Activated CD8-positive, alpha-beta T cell treated with anti-CD3 and anti-CD28 coated beads, Interleukin-2, amount 10 ng/mL, durations not matched to agents 7 days and 5 days (primary cell): Measurements from ENCODE around the gene HEATR9. TPM values are rescaled to one million over a fixed set of nuclear protein-coding genes. Genes with fewer than 3 reads are reported as not detected.

Source experiments
- ATAC-seq: fragments of 150-1000 bp; cut with Tn5 transposase; one replicate; pipeline ENCODE4 v1.10.0; 2021; ENCODE audit warnings: moderate library complexity
- CTCF ChIA-PET: fragments of 350-600 bp; sonication (Branson Sonifier 250); formaldehyde crosslinking; loops from one replicate; lab custom pipeline; 2021; ENCODE audit warnings: antibody characterized with exemption; lab: Charles Lee
- POLR2A ChIA-PET: fragments of 350-600 bp; sonication (Branson Sonifier 250); formaldehyde crosslinking; loops from one replicate; lab custom pipeline; 2021; ENCODE audit warnings: antibody characterized with exemption; lab: Charles Lee
- DNase-seq: peaks from one replicate; pipeline ENCODE4 v3.0.0-alpha.2; 2020
- H3K27ac Mint-ChIP-seq: one replicate; pipeline ENCODE4 v1.8.0; 2021; ENCODE audit warnings: mild to moderate bottlenecking, mixed read lengths
- H3K27me3 Mint-ChIP-seq: one replicate; pipeline ENCODE4 v1.8.0; 2021; ENCODE audit warnings: low read depth, mixed read lengths
- H3K36me3 Mint-ChIP-seq: one replicate; pipeline ENCODE4 v1.8.0; 2021; ENCODE audit warnings: low read depth, mixed read lengths
- H3K4me1 Mint-ChIP-seq: one replicate; pipeline ENCODE4 v1.8.0; 2021; ENCODE audit warnings: low read depth, mixed read lengths
- H3K4me3 Mint-ChIP-seq: one replicate; pipeline ENCODE4 v1.8.0; 2021; ENCODE audit warnings: mild to moderate bottlenecking, mixed read lengths
- H3K9me3 Mint-ChIP-seq: one replicate; pipeline ENCODE4 v1.8.0; 2022; ENCODE audit warnings: mixed read lengths; ENCODE audit not compliant: insufficient read depth
- total RNA-seq, 2 experiments: library from RNA; stranded (reverse); gene quantifications; one replicate each; pipeline ENCODE4 v1.2.3, GENCODE V29; 2021

HEATR9 gene
- total RNA-seq, 2 experiments from 2014 or later = 1.1 TPM

DNA sequence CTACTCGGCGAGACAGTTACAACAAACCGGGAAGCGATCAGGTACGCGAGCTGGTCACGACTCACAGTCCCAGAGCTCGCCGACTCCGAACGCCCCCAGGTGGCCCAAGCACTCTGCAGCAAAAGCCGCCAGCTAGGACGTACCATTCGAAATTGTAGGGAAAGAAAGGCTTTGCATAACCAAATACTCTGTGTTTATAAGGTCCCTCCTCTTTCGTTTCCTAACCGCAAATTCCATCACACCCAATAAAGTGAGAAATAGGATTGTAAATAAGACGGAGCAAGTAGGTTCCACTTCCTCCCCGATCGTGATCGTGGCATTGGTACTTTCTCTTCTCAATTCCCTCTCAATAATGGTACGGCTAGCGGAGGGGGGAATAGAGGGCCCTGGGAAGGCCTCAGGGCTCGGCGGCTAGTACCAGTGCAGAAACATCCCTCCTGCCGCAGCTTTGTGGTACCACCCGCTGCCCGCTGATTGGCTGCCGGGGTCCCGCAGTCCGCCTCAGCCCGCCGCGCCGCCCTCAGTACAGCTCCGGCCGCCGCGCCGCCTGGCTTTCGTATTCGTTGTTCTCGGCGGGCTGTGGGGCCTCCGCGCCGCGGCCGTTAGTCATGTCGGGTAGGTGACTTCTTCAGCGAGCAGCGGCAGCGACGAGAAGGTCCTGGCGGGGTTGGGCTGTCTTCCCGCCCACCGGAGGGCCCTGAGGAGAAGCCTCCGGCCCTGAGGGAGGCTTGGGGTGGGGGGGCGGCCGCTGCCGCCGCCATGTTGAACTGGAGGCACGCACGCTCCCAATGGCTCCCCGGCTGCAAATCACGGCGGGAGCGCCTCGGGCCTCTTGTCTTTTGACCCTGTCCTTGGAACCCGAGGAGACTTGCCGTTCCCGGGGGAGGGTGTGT is 59.5 kb downstream of the HEATR9 start, which contains the start of gene TAF15:
TSS of gene TAF15 (plus strand) at position 523 of the 893 bp plus-strand sequence. CDS start at position 609, 86 bp downstream.
- Mint-ChIP-seq H3K27me3 (no peaks in the 10 kb centered on the region), H3K36me3 (peaks cover 26% of the 10 kb centered on the region), H3K4me3 (peak within 1 kb of the TSS; percentile 85), H3K9me3 (no peaks in the 10 kb centered on the region), H3K4me1 (peaks cover 54% of the 10 kb centered on the region), H3K27ac (peak within 1 kb of the TSS; percentile 98)
- ATAC-seq (peak; percentile 94), DNase-seq (peak; percentile 98)
- CTCF ChIA-PET = interaction anchor here (0.7 to 10.8 kb wide), 35 partner anchors 9 to 674 kb away, joined by 3 to 415 read pairs (median 4); partner anchors contain the start of genes C17orf50, MMP28, PEX12 and RDM1
- POLR2A ChIA-PET = interaction anchor here (0.6 to 3.0 kb wide), 37 partner anchors 9 to 813 kb away, joined by 3 to 34 read pairs (median 4); partner anchors contain the start of genes AP2B1, C17orf50, CCL5 and MMP28

- CTCF ChIA-PET = interaction anchor here (0.7 to 10.8 kb wide), 32 partner anchors 9 to 674 kb away, joined by 3 to 415 read pairs (median 4); partner anchors contain the start of genes C17orf50, MMP28, PEX12 and RDM1
- H3K4me3 Mint-ChIP-seq = peak overlapping the region; percentile 85
- H3K27ac Mint-ChIP-seq = peak overlapping the region; percentile 98
- POLR2A ChIA-PET = interaction anchor here (0.6 to 3.0 kb wide), 31 partner anchors 9 to 1141 kb away, joined by 3 to 34 read pairs (median 4); partner anchors contain the start of genes AP2B1, C17orf50, CCL5 and MMP28
- peaks cover 20% of the 10 kb centered on the region for H3K36me3 Mint-ChIP-seq
- no peak for DNase-seq
- no peaks in the 10 kb centered on the region for H3K27me3 Mint-ChIP-seq
- no peak for ATAC-seq
- H3K9me3 Mint-ChIP-seq = no peaks in the 10 kb centered on the region
- peaks cover 50% of the 10 kb centered on the region for H3K4me1 Mint-ChIP-seq
Measured at GRCh38 chr17:35808240-35808961, 60.3 kb downstream of the HEATR9 start.

- Mint-ChIP-seq H3K4me3 (peak overlapping the region; percentile 85), H3K27me3 (no peaks in the 10 kb centered on the region), H3K4me1 (peaks cover 46% of the 10 kb centered on the region), H3K9me3 (no peaks in the 10 kb centered on the region), H3K36me3 (peaks cover 15% of the 10 kb centered on the region), H3K27ac (peak overlapping the region; percentile 98)
- ATAC-seq (no peak), DNase-seq (no peak)
- CTCF ChIA-PET = interaction anchor here (0.8 to 10.8 kb wide), 11 partner anchors 10 to 495 kb away, joined by 3 to 415 read pairs (median 8); partner anchors contain the start of genes C17orf50 and MMP28
- POLR2A ChIA-PET = interaction anchor here (0.6 to 3.0 kb wide), 7 partner anchors 11 to 1142 kb away, joined by 3 to 34 read pairs (median 5); partner anchors contain the start of genes AP2B1 and SLFN12L
Measured at GRCh38 chr17:35807371-35808144, 61.1 kb downstream of the HEATR9 start.

Other genes starting within 250 kb of the HEATR9 start
- under 1 TPM in 1 of 2 experiments, not detected in 1; 0.10 TPM for gene RASL10B, start 137.3 kb downstream of the HEATR9 start, total RNA-seq
- not detected for gene GAS2L2, start 115.7 kb downstream of the HEATR9 start, total RNA-seq
- not detected for gene C17orf50, start 108.0 kb downstream of the HEATR9 start, total RNA-seq
- gene MMP28, start 73.2 kb downstream of the HEATR9 start, total RNA-seq = not detected
- gene TAF15, start 59.4 kb downstream of the HEATR9 start, total RNA-seq = 100 to 1,000 TPM; 336 to 341 TPM
- gene CCL5, start 11.5 kb upstream of the HEATR9 start, total RNA-seq = 100 to 1,000 TPM; 275 to 301 TPM
- 10 to 100 TPM; 13.9 to 14.4 TPM for gene RDM1, start 61.9 kb upstream of the HEATR9 start, total RNA-seq
- not detected for gene LYZL6, start 74.8 kb upstream of the HEATR9 start, total RNA-seq
- not detected for gene CCL16, start 112.6 kb upstream of the HEATR9 start, total RNA-seq
- gene CCL14, start 117.8 kb upstream of the HEATR9 start, total RNA-seq = not detected
- not detected for gene CCL15, start 132.7 kb upstream of the HEATR9 start, total RNA-seq
- not detected for gene CCL23, start 149.1 kb upstream of the HEATR9 start, total RNA-seq
- not detected for gene CCL18, start 195.4 kb upstream of the HEATR9 start, total RNA-seq
- 1 to 10 TPM; 4.2 to 5.1 TPM for gene CCL3, start 221.3 kb upstream of the HEATR9 start, total RNA-seq
- 1 to 10 TPM; 6.5 to 6.7 TPM for gene CCL4, start 234.9 kb upstream of the HEATR9 start, total RNA-seq